Stimulated activated CD8-positive, alpha-beta memory T cell treated with anti-CD3 and anti-CD28 coated beads, Interleukin-4, amount 100 ng/mL, for 24 hours (primary cell): ENCODE measurements around the gene PPOX.

ENCODE experiments used
- DNase-seq: peaks from one replicate; pipeline ENCODE4 v3.0.0-alpha.2; 2020; ENCODE audit warnings: low read depth

PPOX gene

DNA sequence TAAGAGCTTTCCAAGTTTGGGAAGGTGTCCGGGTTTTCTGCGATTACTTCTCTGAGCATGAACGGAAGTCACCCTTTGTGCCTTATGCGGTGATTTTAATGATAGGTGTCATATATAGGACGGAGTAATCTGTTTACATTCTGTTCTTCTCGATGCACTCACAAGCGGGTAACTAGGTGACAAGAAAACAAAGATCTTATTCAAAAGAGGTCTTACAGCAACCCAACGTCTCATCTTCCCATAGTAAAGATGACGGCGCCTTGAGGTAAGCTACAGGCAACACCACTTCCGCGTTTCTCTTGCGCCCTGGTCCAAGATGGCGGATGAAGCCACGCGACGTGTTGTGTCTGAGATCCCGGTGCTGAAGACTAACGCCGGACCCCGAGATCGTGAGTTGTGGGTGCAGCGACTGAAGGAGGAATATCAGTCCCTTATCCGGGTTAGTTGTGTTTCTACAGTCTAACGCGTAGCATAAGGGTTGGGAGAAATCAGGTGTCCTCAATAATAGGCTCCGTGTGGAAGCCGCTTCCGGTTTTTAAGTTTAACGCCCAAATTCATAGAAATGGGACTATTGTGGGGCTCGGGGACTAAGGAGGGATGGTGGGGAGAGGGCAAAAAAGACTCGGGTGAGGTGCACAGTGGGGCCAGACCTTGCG, 12.4 kb upstream of the PPOX start, which contains the start of gene UFC1:
Gene UFC1, plus strand, starts transcription at position 297 of the 656 bp plus-strand sequence. Its CDS starts 20 bp downstream, at position 317.
- peak; percentile 55 for DNase-seq

DNA sequence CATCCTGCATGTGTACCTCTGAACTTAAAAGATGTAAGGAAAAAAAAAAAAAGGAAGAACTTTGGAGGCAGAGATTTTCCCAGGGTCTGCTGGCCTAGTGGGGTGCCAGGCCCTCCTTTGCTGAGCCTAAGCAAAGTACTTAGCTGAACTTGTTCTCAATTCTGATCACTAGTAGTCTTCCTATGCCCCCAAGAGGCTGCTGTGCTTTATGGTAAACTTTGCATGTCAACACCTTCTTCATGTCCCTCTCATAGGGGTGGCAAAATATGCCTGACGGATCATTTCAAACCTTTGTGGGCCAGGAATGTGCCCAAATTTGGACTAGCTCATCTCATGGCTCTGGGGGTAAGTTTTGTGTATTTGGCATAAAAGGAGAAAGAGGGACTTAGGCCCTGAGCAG, 8.4 kb upstream of the PPOX start:
- DNase-seq = no peak

DNA sequence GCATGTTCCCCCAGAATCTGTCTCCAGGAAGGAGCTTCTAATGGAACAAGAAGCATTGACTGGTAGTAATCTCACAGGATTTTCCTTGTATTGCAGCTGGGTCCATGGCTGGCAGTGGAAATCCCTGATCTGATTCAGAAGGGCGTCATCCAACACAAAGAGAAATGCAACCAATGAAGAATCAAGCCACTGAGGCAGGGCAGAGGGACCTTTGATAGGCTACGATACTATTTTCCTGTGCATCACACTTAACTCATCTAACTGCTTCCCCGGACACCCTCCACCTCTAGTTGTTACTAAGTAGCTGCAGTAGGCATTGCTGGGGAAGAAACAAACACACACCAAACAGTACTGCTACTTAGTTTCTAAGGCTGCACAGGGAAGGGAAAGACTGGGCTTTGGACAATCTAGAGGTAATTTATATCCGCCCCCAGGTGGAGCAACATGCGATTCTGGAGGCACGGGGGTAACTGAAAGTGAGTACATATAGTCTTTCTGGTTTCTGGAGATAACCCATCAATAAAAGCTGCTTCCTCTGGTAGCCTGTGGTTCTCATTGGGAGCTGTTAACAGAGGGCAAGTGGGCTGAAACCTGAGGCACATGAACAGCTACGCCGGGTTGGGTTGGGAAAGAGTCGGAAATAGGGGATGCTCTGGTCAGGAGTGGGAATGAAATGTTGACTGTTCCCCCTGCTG, 7.8 kb upstream of the PPOX start:
- no peak for DNase-seq

DNA sequence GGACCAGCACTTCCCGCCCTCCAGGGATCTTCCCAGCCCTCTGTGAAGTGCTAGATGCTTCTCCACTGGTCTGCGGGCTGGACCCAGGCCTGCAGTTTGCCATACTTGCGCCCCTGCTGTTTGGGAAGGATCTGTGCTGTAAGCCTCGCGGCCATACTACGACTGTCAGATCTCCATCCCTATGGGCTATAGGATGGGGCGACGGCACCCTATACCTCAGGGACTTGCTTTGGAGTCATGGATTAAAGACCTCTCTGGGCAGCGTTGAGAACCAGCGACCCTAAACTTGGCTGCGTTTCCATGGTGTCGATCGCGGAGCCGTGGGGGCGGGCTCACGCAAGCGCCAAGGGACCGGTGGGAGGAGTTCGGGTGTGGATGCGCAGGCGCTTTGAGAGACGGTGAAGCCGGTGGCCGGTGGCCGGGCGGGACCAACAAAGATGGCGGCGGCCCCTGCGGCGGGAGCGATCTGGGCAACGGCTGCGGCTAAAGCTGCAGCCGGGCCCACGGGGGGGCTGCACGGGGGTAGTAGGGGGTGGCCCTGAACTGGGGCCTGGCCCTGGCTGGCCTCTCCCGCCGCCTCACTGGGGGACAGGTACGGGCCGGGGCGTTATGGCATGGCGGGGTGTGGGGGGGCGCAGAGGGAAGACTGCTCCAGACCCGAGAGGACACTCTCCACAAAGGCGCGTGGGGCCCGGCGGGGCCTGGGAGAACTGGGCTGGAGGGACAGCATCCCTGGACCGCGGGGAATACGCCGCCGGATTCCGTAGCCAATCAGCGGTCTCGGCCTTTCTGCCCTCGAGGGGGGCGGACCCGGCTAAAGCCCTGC, 6.9 kb upstream of the PPOX start, which contains the start of gene USP21:
Gene USP21, plus strand, starts transcription at position 414 of the 826 bp plus-strand sequence. CDS start 1,141 bp downstream, outside the sequence.
- DNase-seq = peak; percentile 88

DNA sequence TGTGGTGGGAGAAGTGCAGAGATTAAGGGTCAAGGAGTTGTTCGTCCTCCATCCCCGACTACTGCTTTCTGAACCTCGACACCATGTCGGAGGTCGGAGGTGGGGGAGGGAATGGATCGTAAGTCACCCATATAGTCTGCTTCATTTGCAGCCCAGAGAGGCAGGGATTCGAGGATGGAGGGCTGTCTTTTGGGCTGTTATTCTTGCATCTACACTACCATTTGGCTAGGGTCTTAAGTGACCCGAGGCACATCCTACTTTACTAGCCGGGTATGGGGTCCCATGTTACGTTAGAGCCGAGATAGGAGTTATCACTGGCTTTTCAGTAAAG, 6.3 kb upstream of the PPOX start:
- DNase-seq = no peak

DNA sequence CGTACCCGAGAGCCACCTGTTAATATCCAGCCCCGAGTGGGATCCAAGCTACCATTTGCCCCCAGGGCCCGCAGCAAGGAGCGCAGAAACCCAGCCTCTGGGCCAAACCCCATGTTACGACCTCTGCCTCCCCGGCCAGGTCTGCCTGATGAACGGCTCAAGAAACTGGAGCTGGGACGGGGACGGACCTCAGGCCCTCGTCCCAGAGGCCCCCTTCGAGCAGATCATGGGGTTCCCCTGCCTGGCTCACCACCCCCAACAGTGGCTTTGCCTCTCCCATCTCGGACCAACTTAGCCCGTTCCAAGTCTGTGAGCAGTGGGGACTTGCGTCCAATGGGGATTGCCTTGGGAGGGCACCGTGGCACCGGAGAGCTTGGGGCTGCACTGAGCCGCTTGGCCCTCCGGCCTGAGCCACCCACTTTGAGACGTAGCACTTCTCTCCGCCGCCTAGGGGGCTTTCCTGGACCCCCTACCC, 5.5 kb upstream of the PPOX start:
- DNase-seq = no peak

DNA sequence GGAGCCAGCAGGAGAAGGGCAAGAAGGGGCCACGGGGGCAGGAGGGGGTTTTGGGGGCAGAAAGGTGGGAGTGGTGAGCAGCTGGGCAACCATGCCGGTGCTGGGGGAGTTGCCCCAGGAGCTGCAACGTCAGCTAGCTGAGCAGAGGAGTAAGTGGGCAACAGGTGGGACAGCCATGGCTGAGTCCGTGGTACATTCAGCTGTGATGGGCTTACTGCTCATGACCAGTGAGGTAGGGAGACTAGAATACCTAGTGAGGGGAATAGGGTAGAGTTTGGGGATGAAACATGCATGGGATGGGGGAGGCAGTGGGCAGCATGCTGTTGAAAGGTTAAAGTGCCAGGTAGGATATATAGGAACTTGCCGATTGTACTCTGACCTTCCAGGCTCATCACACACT, 4.6 kb upstream of the PPOX start:
- no peak for DNase-seq

DNA sequence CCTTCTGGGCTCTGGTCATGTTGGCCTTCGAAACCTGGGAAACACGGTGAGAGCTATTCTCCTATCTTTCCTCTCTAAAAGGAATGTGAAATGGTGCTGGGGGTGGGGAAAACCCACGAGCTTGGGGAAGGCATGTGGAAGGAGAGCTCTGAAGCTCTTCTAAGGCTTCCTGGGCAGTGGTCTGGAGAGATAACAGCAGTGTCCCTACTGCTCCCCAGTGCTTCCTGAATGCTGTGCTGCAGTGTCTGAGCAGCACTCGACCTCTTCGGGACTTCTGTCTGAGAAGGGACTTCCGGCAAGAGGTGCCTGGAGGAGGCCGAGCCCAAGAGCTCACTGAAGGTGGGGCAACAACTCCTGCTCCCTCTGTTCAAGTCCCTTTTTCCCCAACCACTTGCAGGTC, 4.2 kb upstream of the PPOX start:
- DNase-seq = no peak

GRCh38 chr1:161162806-161163205, 3.4 kb upstream of the PPOX start:
- no peak for DNase-seq

GRCh38 chr1:161163793-161164192, 2.4 kb upstream of the PPOX start:
- DNase-seq = no peak

DNA sequence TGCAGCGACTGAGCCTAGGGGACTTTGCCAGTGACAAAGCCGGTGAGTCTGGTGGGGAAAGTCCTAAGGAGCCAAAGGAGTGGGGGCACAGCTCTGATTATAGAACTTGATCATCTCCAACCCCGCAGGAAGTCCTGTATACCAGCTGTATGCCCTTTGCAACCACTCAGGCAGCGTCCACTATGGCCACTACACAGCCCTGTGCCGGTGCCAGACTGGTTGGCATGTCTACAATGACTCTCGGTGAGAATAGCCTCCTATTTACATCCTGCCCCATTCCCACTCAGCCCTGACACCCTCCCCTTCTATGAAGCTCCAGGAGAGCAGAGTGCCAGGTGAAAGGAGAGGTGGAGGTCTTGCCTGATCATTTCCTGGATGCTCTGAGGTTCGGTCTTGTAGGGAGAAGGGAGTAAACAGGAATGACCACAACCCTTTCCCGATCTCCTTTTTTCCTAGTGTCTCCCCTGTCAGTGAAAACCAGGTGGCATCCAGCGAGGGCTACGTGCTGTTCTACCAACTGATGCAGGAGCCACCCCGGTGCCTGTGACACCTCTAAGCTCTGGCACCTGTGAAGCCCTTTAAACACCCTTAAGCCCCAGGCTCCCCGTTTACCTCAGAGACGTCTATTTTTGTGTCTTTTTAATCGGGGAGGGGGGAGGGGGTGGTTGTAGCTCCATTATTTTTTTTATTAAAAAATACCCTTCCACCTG, 1.2 kb upstream of the PPOX start:
- no peak for DNase-seq

GRCh38 chr1:161166669-161167548, 683 bp downstream of the PPOX start:
- DNase-seq = no peak

- DNase-seq = no peak
These were observed 2.7 kb downstream of the PPOX start for GRCh38 chr1:161168906-161169305.

- DNase-seq = no peak
These were observed 5.0 kb downstream of the PPOX start for GRCh38 chr1:161171191-161171590.

DNA sequence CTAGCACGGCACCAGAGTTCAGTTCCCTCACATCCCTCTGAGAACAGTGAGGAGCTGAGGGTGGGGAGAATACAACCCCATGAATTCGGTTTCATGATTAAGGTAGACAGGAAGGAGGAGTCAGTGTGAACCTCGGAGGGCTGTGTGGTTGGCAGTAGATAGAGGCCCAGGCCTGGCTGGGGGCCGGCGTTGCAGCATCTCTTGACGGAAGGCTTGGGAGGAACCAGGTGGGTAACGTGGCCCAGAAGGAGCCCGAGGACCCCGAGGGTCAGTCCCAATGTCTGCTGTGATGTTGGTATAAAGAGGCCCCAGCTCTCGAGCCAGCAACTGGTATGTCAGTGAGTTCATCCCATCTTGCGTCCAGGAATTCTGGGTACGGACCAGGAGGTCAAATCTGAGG, 5.5 kb downstream of the PPOX start:
- no peak for DNase-seq

GRCh38 chr1:161172349-161172748, 6.1 kb downstream of the PPOX start:
- DNase-seq = no peak

DNA sequence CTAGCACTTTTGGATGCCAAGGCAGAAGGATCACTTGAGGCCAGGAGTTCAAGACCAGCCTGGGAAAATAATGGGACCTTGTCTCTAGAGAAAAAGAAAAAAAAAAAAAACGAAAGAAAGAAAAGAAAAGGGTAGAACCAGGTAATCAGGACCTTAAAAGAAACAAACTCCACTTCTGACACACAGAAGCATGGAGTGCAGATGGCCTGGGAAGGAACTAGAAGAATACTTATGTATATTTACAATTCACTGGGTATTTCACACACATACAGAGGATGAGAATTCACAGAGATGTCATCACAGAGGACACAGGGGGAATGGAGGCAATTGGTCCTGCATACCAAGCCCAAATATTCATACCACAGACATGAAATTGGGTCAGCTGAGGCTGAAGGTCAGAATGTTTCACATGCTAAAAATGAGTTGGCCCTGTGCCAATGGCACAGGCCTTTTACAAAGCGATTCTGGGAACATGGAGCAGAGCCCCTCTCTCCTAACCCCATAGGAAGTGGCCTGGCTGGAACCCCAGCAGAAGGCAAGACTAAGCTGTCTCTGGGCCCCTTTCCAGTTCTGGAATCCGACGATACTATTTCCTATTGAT, 6.7 kb downstream of the PPOX start:
- DNase-seq = no peak

GRCh38 chr1:161173711-161174110, 7.5 kb downstream of the PPOX start:
- DNase-seq = no peak

- DNase-seq = no peak
These were observed 8.7 kb downstream of the PPOX start for GRCh38 chr1:161174911-161175310.

- DNase-seq = no peak
These were observed 9.7 kb downstream of the PPOX start for GRCh38 chr1:161175771-161176453.
